HG03342 (cell line): ENCODE results near the gene SIRT4.

ENCODE experiments used
- ATAC-seq: cut with Tn5 transposase; IDR thresholded peaks from one replicate; pipeline ENCODE4 v1.9.1; 2021; ENCODE audit warnings: mild to moderate bottlenecking, moderate library complexity; ENCODE audit not compliant: unreplicated experiment

SIRT4 gene

GRCh38 chr12:120278137-120279069 is 23.7 kb upstream of the SIRT4 start:
- ATAC-seq: no peak

DNA sequence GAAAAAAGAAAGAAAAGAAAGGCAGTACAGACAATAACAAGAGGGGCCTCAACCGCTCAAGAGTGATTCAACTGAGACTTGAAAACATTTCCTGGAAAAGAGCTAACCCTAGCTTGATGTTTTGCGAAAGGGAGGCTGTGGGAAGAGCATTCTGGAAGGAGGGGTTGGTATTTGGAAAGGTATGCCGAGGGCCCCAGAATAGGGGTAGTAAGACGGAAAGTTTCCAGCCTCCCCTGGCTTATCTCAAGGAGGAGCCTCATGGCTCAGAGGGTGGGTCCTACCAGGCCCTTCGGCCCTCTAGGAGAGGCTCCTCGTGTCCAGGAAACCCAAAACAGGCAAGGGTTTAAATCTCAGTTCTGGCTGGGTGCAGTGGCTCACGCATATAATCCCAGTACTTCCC is 18.8 kb upstream of the SIRT4 start:
- ATAC-seq: no peak

- no peak for ATAC-seq
Measured at GRCh38 chr12:120284381-120284780, 17.7 kb upstream of the SIRT4 start.

GRCh38 chr12:120286768-120287490 is 15.2 kb upstream of the SIRT4 start:
- no peak for ATAC-seq

DNA sequence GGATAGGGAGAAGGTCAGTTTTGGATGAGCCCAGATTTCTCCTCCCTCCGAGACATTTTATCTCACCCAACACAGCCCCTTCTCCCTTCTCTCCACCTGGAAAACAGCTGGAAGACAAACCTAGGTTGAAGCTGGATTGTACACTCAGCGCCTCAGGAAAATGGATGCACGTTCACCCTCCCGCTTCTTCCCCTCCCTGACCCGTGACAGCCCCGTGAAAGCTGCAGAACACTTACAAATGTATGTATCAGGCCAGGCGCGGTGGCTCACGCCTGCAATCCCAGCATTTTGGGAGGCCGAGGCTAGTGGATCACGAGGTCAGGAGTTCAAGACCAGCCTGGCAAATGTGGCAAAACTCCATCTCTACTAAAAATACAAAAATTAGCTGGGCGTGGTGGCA is 14.6 kb upstream of the SIRT4 start:
- ATAC-seq: no peak

- no peak for ATAC-seq
Measured at GRCh38 chr12:120290609-120291305, 11.4 kb upstream of the SIRT4 start.

- peak; percentile 6 for ATAC-seq
Measured at GRCh38 chr12:120292411-120292660, 9.8 kb upstream of the SIRT4 start.

- peak; percentile 40 for ATAC-seq
Measured at GRCh38 chr12:120292661-120293531, 9.2 kb upstream of the SIRT4 start, which contains the start of gene RNU4-1. TSS of gene RNU4-1 (minus strand) at chr12:120293237.

DNA sequence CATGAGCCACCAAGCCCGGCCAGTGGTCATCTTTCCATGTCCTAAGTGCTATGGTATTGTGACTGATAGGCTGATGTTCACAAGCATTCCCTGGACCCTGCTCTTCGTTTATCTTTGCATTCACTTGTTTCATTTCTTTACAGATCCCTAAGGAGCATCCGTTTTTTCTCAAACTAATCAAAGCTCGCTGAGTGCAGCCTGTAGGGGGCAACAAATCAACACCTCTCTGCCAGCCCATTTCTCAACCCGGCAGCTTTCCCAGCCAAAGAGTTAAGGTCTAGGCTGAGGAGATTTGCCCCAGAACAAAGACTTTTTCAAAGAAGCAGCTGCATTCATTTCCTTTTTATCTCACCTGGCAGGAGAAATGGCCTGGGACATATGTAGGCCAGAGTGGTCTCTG is 12.1 kb downstream of the SIRT4 start:
- no peak for ATAC-seq

DNA sequence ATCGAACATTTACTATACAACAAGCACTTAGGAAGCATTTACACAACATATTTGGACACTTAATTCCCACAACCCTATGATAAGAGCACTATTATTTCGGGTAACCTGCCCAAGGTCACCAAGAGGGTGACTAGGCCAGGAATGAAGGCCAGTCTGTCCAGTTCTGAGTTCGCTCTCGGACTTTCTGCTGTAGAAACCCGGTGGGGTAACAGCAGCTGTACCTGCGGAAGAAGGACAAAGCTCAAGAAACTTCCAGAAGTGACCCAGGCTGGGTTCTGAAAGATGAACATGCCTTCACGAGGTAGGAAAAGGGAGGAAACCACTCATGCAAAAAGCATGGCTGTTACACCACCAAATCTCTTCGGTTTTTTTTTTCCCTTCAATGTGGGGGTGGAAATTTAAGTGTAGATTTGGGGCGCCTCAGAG is 14.7 kb downstream of the SIRT4 start:
- no peak for ATAC-seq

DNA sequence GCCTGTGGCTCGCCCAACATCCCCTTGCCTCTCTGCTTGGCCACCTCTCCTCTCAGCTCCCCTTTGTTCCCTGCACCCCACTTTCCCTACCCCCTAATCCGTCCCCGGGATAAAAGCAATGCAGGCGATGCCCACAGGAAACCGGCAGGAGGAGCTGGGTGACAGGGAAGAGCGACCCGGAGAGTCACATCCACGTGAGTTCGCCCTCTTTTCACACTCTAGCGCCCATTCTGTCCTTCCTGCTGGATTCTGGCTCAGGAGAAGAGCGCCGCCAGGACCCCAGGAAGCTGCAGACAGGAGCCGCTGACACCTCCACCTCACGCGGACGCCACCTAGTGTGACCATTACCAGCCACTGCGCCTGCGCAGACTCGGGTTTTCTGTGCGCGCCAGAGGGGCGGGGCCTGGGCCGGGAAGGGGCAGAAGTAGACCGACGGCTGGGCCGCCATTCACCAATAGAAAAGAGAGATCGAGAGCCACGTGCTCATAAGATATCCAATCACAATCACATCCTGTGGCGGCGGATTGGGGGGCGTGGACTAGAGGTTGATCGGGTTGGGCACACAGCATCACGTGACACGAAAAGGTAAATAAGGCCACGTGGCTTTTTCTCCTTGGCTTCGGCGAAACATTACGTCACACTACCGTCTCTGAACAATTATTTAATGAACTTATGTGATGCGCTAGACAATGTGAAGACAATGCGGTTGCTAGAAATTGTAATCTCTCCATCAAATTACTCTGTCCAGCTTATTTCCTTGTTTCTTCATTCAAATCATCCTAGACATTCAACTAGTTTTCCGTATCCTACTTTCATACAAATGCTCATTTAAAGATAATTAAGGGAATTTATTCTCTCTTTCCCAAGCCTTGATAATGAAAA is 15.3 kb downstream of the SIRT4 start:
- peak; percentile 99 for ATAC-seq

- ATAC-seq: no peak
Measured at GRCh38 chr12:120321382-120322202, 19.5 kb downstream of the SIRT4 start.

DNA sequence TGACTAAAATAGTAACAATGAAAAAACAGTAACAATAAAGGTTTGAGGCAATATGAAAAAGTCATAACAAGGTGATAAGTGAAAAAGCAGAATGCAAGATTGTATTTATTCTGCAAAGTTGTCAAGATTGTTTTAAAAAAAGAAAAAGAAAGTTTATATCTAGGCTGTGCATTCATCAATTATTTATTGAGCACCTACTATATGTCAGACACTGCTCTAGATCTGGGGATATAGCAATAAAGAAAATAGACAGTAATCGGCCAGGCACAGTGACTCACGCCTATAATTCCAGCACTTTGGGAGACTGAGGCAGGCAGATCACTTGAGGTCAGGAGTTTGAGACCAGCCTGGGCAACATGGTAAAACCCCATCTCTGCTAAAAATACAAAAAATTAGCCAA is 21.7 kb downstream of the SIRT4 start:
- no peak for ATAC-seq

- ATAC-seq: no peak
Measured at GRCh38 chr12:120324841-120325417, 22.8 kb downstream of the SIRT4 start.

GRCh38 chr12:120327593-120327992 is 25.5 kb downstream of the SIRT4 start, which contains the start of gene PLA2G1B:
TSS of gene PLA2G1B (minus strand) at chr12:120327779. CDS start at chr12:120327753, 26 bp downstream.
- ATAC-seq: no peak

GRCh38 chr12:120328228-120328627 is 26.1 kb downstream of the SIRT4 start:
- no peak for ATAC-seq

GRCh38 chr12:120331390-120331789 is 29.3 kb downstream of the SIRT4 start:
- no peak for ATAC-seq

DNA sequence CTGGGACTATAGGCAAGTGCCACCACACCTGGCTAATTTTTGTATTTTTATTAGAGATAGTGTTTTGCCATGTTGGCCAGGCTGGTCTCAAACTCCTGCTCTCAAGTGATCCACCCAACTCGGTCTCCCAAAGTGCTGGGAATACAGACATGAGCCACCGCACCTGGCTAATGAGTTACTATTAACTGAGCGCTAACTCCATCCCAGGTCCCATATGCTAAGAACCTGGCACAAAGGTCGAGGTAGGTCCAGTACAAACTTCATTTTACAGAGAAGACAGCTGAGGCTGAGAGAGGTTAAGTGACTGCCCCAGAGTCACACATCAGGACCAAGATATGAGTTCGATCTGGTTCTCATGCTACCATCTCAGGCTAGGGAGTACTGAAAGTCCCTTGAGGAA is 29.9 kb downstream of the SIRT4 start:
- ATAC-seq: no peak
